ENCODE results near the gene BRSK2.

The BRSK2 gene

DNA sequence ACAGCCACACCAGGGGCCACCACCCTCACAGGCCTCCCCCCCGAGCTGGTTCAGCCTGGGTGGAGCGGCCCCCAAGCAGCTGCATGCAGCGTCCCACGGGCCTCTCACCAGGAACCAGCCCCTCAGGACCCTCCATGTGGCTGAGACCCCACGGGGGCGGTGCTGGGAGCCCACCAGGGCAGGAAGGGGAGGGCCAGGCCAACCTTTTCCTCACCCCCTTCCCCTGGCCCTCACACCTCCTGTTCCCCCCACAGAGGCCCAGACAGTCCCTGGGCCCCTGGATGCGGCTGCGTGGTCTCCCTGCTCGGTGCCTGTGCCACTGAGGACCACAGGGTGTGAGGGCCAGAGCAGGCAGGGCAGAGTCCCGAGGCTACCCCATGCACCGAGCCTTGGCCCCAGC is 50.3 kb downstream of the BRSK2 start:
- Histone ChIP-seq H3K4me1 (ENCODE audit: control insufficient read depth, insufficient read depth, low read length, poor library complexity, severe bottlenecking) (peaks cover 15% of the 10 kb centered on the region), H3K9me3 (ENCODE audit: control insufficient read depth, low read length) (no peaks in the 10 kb centered on the region), H3K4me3 (ENCODE audit: extremely low read depth, insufficient read depth, low read length, poor library complexity, severe bottlenecking) (no peak overlapping the region), H3K27ac (ENCODE audit: low read depth, low read length, severe bottlenecking) (no peak overlapping the region), H3K36me3 (ENCODE audit: control insufficient read depth, insufficient read depth, low read length) (no peaks in the 10 kb centered on the region)
- WGBS, 2 experiments (ENCODE audit: insufficient coverage in 2 of 2), result 90 to 98% methylated on average over 4 to 7 of the region's 11 CpGs

DNA sequence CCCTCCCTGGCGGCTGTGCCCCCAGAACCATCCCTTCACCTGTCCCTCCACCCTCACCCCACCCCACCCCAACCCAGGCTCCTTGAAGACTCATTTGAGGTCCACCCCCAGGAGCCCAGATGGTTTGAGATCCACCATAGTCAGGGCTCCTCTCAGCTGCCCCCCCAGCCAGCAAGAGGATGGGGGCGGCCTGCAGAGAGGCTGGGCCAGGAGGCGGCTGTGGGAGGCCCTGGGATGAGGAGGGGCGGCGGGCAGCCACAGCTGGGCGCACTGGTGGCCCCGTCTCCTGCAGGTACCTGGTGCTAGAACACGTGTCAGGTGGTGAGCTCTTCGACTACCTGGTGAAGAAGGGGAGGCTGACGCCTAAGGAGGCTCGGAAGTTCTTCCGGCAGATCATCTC is 50.8 kb downstream of the BRSK2 start:
- WGBS, 2 experiments (ENCODE audit: insufficient coverage in 2 of 2), result 91 to 95% methylated on average over 8 of the region's 12 CpGs
- Histone ChIP-seq H3K4me1 (ENCODE audit: control insufficient read depth, insufficient read depth, low read length, poor library complexity, severe bottlenecking) (peaks cover 15% of the 10 kb centered on the region), H3K36me3 (ENCODE audit: control insufficient read depth, insufficient read depth, low read length) (no peaks in the 10 kb centered on the region), H3K9me3 (ENCODE audit: control insufficient read depth, low read length) (no peaks in the 10 kb centered on the region), H3K27ac (ENCODE audit: low read depth, low read length, severe bottlenecking) (no peak overlapping the region), H3K4me3 (ENCODE audit: extremely low read depth, insufficient read depth, low read length, poor library complexity, severe bottlenecking) (no peak overlapping the region)

DNA sequence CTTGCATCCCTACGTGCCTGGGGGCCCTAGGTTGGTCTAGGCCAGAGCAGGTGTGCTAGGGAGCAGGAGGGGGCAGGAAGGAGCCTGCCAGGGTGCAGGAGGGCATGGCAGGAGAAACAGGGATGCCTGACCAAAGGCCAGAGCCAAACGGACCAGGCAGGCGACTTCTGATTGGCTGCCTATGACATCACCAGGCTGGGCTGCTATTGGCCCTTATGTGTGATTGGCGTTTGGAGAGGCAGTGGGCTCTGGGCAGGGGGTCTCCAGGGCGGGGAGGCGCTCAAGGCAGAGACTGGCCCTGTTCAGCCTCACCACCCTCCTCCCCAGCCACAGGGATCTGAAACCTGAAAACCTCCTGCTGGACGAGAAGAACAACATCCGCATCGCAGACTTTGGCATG is 52.4 kb downstream of the BRSK2 start:
- Histone ChIP-seq H3K4me3 (ENCODE audit: extremely low read depth, insufficient read depth, low read length, poor library complexity, severe bottlenecking) (no peak overlapping the region), H3K36me3 (ENCODE audit: control insufficient read depth, insufficient read depth, low read length) (no peaks in the 10 kb centered on the region), H3K27ac (ENCODE audit: low read depth, low read length, severe bottlenecking) (no peak overlapping the region), H3K9me3 (ENCODE audit: control insufficient read depth, low read length) (no peaks in the 10 kb centered on the region), H3K4me1 (ENCODE audit: control insufficient read depth, insufficient read depth, low read length, poor library complexity, severe bottlenecking) (peaks cover 7% of the 10 kb centered on the region)
- 48 to 70% methylated on average over 4 to 7 of the region's 9 CpGs for WGBS, 2 experiments (ENCODE audit: insufficient coverage in 2 of 2)

DNA sequence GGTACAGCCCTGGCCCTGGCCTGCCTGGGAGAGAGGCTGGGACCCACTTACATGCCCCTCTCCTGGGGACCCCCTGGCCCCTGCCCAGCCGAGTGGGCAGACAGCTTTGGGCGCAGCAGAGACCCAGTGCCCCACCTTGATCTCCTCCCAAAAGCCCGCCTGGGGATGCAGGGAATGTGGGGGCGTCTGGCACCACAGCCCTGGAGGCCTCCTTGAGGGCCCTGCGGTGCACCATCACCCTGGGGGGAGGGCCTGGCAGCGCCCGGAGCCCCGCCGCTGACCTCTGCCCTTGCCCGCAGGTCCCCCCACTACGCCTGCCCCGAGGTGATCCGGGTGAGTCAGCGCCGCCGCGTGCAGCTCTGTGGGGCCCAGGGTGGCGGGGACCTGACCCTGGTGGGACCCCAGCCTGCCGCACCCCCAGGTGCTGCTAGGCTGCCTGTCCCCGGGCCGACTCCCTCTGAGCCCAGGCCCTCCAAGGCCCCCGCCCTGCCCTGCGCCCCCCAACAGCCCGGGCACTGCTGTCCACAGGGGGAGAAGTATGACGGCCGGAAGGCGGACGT is 53.2 kb downstream of the BRSK2 start:
- Histone ChIP-seq H3K27ac (ENCODE audit: low read depth, low read length, severe bottlenecking) (no peak overlapping the region), H3K4me3 (ENCODE audit: extremely low read depth, insufficient read depth, low read length, poor library complexity, severe bottlenecking) (no peak overlapping the region), H3K9me3 (ENCODE audit: control insufficient read depth, low read length) (no peaks in the 10 kb centered on the region), H3K4me1 (ENCODE audit: control insufficient read depth, insufficient read depth, low read length, poor library complexity, severe bottlenecking) (no peaks in the 10 kb centered on the region), H3K36me3 (ENCODE audit: control insufficient read depth, insufficient read depth, low read length) (no peaks in the 10 kb centered on the region)
- WGBS, 2 experiments (ENCODE audit: insufficient coverage in 2 of 2), result 88 to 94% methylated on average over 19 to 28 of the region's 28 CpGs

DNA sequence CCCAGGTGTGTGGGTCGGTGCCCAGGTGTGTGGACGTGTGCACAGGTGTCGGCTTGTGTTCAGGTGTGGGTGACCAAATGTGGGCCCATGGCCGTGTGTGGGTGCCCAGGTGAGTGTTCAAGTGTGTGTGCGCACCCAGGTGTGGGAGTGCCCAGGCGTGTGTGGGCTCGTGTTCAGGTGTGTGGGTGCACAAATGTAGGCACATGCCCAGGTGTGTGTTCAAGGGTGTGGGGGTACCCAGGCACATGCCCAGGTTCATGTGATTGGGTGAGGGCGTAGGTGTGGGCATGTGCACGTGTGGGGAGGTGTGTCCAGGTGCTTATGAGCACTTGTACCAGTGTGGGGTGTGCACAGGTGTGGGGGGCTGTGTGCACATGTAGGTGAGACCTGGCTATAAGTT is 54.0 kb downstream of the BRSK2 start:
- Histone ChIP-seq H3K27ac (ENCODE audit: low read depth, low read length, severe bottlenecking) (no peak overlapping the region), H3K9me3 (ENCODE audit: control insufficient read depth, low read length) (no peaks in the 10 kb centered on the region), H3K4me3 (ENCODE audit: extremely low read depth, insufficient read depth, low read length, poor library complexity, severe bottlenecking) (no peak overlapping the region), H3K4me1 (ENCODE audit: control insufficient read depth, insufficient read depth, low read length, poor library complexity, severe bottlenecking) (no peaks in the 10 kb centered on the region), H3K36me3 (ENCODE audit: control insufficient read depth, insufficient read depth, low read length) (no peaks in the 10 kb centered on the region)
- WGBS, 2 experiments (ENCODE audit: insufficient coverage in 2 of 2), result 89 to 93% methylated on average over 7 to 8 of the region's 9 CpGs

DNA sequence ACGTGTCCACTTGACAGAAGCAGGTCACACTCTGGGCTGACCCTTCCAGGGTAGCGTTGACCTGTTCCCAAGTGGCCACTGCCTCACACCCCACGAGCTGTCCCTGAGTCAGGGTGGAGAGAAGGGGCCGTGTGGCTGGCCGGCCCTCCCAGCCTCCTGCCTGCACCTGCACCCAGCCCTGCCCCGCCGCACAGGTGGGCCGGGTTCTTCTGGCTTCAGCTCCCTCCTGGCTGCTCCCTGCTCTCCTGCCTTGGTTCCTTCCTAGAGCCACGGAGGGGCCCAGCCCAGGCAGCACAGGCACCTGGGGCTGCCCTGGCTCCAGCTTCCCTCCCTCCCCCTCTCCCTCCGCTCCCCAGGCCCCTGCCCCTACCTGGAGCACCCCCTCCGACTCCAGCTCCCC is 54.6 kb downstream of the BRSK2 start:
- Histone ChIP-seq H3K4me1 (ENCODE audit: control insufficient read depth, insufficient read depth, low read length, poor library complexity, severe bottlenecking) (no peaks in the 10 kb centered on the region), H3K36me3 (ENCODE audit: control insufficient read depth, insufficient read depth, low read length) (no peaks in the 10 kb centered on the region), H3K4me3 (ENCODE audit: extremely low read depth, insufficient read depth, low read length, poor library complexity, severe bottlenecking) (no peak overlapping the region), H3K9me3 (ENCODE audit: control insufficient read depth, low read length) (no peaks in the 10 kb centered on the region), H3K27ac (ENCODE audit: low read depth, low read length, severe bottlenecking) (no peak overlapping the region)
- WGBS, 2 experiments (ENCODE audit: insufficient coverage in 2 of 2), result 91 to 95% methylated on average over 4 to 9 of the region's 11 CpGs

DNA sequence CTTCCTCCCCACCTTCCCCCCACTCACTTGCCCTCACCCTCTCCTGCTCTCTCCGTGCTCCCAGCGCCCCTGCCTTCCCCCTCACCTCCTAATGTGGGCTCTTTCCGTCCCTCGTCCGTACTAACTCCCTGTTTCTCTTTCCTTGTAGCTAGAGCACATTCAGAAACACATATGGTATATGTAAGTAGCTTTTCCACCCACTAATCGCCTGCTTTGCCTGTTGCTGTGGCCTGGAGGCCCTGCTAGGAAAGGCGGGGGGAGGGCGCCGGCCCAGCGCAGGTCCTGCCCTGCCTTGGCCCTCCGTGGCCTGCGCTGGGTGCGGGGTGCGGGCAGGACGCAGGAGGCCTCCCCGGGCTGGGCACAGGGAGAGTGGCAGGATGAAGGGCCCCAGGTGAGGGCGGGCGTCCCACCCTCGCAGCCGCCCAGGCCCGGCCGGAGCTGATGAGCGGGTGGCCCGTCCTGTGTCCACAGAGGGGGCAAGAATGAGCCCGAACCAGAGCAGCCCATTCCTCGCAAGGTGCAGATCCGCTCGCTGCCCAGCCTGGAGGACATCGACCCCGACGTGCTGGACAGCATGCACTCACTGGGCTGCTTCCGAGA is 55.2 kb downstream of the BRSK2 start:
- Histone ChIP-seq H3K36me3 (ENCODE audit: control insufficient read depth, insufficient read depth, low read length) (no peaks in the 10 kb centered on the region), H3K9me3 (ENCODE audit: control insufficient read depth, low read length) (no peaks in the 10 kb centered on the region), H3K4me1 (ENCODE audit: control insufficient read depth, insufficient read depth, low read length, poor library complexity, severe bottlenecking) (no peaks in the 10 kb centered on the region), H3K27ac (ENCODE audit: low read depth, low read length, severe bottlenecking) (no peak overlapping the region), H3K4me3 (ENCODE audit: extremely low read depth, insufficient read depth, low read length, poor library complexity, severe bottlenecking) (no peak overlapping the region)
- WGBS, 2 experiments (ENCODE audit: insufficient coverage in 2 of 2), result 94 to 95% methylated on average over 27 of the region's 32 CpGs

DNA sequence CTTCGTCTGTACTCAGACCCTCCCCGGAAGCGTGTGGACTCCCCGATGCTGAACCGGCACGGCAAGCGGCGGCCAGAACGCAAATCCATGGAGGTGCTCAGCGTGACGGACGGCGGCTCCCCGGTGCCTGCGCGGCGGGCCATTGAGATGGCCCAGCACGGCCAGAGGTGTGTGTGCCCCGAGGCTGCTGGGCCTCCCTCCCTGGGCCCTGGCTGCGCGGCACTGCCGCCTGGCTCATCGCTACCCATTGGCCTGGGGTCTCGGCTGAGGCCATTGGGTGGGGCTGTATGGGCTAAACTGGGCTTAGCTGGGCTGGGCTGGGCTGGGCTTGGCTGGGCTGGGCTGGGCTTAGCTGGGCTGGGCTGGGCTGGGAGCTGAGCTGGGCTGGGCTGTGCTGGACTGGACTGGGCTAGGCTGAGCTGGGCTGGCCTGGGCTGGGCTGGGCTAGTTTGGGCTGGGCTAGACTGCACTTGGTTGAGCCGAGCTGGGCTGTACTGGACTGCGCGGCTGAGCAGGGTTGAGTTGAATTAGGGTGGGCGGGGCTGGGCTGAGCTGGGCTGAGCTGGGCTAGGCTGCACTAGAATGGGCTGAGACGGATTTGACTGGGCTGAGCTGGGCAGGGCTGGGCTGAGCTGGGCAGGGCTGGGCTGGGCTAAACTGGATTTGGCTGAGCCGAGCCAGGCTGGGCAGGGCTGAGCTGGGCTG is 56.2 kb downstream of the BRSK2 start:
- WGBS, 2 experiments (ENCODE audit: insufficient coverage in 2 of 2), result 97 to 98% methylated on average over 20 to 26 of the region's 30 CpGs
- no peaks in the 10 kb centered on the region for H3K9me3 ChIP-seq (ENCODE audit: control insufficient read depth, low read length)
- H3K4me3 ChIP-seq (ENCODE audit: extremely low read depth, insufficient read depth, low read length, poor library complexity, severe bottlenecking), result no peak overlapping the region
- H3K36me3 ChIP-seq (ENCODE audit: control insufficient read depth, insufficient read depth, low read length), result no peaks in the 10 kb centered on the region
- H3K4me1 ChIP-seq (ENCODE audit: control insufficient read depth, insufficient read depth, low read length, poor library complexity, severe bottlenecking), result no peaks in the 10 kb centered on the region
- no peak overlapping the region for H3K27ac ChIP-seq (ENCODE audit: low read depth, low read length, severe bottlenecking)

DNA sequence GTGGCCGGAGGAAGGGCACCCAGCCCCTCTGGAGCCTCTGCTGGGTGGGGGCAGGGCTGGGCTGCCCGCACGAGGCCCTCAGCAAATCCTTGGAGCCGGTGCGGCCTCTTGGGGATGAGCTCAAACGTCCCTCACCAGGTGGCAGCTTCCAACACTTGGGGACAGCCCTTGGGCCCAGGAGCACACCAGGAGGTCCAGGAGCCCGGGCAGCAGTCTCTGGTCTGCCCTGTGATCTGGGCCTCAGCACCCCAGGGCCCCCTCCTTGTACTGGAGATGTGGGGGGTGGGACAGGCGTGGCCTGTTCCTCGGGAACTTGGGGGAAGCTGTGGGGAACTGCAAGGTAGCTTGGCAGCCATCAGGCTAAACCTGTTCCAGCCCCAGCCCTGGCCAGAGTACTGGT is 56.9 kb downstream of the BRSK2 start:
- Histone ChIP-seq H3K27ac (ENCODE audit: low read depth, low read length, severe bottlenecking) (no peak overlapping the region), H3K4me1 (ENCODE audit: control insufficient read depth, insufficient read depth, low read length, poor library complexity, severe bottlenecking) (no peaks in the 10 kb centered on the region), H3K36me3 (ENCODE audit: control insufficient read depth, insufficient read depth, low read length) (no peaks in the 10 kb centered on the region), H3K9me3 (ENCODE audit: control insufficient read depth, low read length) (no peaks in the 10 kb centered on the region), H3K4me3 (ENCODE audit: extremely low read depth, insufficient read depth, low read length, poor library complexity, severe bottlenecking) (no peak overlapping the region)
- WGBS, 2 experiments (ENCODE audit: insufficient coverage in 2 of 2), result 91 to 96% methylated on average over 8 to 9 of the region's 9 CpGs

DNA sequence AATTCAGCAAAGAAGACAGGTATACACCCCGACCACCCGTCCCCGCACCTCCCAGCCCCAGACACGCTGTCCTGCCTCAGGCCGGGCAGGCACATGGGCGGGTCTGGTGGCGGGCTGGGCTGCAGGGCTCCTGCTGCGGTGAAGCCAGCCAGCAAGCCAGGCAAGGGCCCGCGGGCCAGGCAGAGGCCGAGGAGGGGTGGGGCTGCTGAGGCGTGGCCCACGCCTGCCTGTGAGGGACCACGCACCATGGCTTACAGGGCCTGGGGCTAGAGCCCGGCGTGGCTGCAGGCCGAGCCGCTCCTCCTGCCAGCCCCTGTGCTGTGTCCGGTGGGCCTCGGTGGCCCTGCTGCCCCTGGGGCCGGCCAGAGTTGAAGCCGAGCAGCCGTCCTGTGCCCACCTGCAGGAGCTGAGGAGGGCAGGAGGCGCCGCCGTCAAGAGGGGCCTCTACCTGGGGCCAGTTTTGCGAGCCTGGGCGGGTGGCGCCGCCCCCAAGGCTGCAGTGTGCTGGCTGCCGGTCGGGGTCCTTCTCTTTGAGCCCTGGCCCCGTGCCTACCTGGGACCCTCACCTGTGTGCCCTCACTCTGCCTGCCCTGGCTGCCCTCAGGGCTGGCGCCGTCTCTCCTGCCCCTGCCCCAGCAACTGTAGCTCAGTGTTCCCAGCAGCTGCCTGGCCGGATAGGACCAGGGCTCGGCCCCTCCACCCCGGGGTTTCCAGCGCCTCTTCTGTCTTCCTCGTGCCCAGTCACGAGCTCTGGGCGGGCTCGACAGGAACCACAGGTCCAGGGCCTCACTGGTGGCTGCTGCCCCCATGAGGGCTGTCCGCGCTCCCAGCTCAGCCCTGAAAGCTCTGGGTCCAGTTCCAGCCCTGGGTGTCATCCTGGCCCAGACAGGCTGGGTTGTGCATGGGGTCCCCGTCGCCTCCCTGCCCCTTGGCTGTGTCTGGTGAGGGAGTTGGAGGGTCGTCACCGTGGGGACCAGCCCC is 58.4 kb downstream of the BRSK2 start:
- H3K9me3 ChIP-seq (ENCODE audit: control insufficient read depth, low read length), result no peaks in the 10 kb centered on the region
- no peak overlapping the region for H3K27ac ChIP-seq (ENCODE audit: low read depth, low read length, severe bottlenecking)
- no peak overlapping the region for H3K4me3 ChIP-seq (ENCODE audit: extremely low read depth, insufficient read depth, low read length, poor library complexity, severe bottlenecking)
- H3K36me3 ChIP-seq (ENCODE audit: control insufficient read depth, insufficient read depth, low read length), result no peaks in the 10 kb centered on the region
- WGBS, 2 experiments (ENCODE audit: insufficient coverage in 2 of 2), result 94 to 95% methylated on average over 42 of the region's 49 CpGs
- no peaks in the 10 kb centered on the region for H3K4me1 ChIP-seq (ENCODE audit: control insufficient read depth, insufficient read depth, low read length, poor library complexity, severe bottlenecking)

All from mesodermal cell (in vitro differentiated cells).